ENCODE data around the gene OR2T1. TPM values are rescaled to one million over a fixed set of nuclear protein-coding genes. Genes with fewer than 3 reads are reported as not detected.

OR2T1 gene
- total and polyA plus RNA-seq, 2 of the 8 experiments (the other 6 are each of a cell fraction or from before 2014, with no cell fraction given), result not detected

DNA sequence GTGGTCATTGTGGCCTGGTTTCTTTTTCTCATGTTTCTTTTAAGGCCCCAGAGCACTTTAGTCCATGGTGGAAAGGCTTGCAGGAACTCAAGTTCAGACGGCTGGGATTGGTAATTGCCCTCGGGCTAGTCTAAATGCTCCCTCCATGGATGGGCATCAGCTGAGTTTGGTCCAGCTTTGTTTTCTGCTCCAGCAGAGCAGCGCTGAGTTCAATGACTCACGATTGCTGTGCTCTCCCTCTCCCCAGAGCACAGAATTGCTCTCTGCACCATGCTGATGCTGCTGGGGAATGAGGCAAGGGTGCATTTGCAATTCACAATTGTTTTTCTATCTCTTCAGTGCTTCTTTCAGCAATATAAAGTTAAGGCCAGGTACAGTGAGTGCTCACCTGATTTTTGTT lies 29.1 kb upstream of the OR2T1 start:
- Histone ChIP-seq H2BK5ac (ENCODE audit: low read depth, low read length) (no peak overlapping the region), H3K4ac (replicated peaks; ENCODE audit: insufficient read length, low read depth, low read length) (no peak overlapping the region), H3K79me1 (ENCODE audit: low read depth, low read length) (no peaks in the 10 kb centered on the region), H3K79me2 (ENCODE audit: control insufficient read depth in 1 of 2, insufficient read depth in 2 of 2, low read length in 2 of 2) (no peaks in the 10 kb centered on the region), H3K36me3 (ENCODE audit: control insufficient read depth in 2 of 4, insufficient read depth in 4 of 4, low read length in 3 of 4) (no peaks in the 10 kb centered on the region), H2BK12ac (ENCODE audit: low read depth, low read length) (no peak overlapping the region), H3K27ac (ENCODE audit: low read depth, low read length) (no peak overlapping the region), H3K23ac (ENCODE audit: insufficient read length) (no peak overlapping the region), H2BK15ac (ENCODE audit: low read length) (no peak overlapping the region), H2BK120ac (replicated peaks; ENCODE audit: low read depth, low read length) (no peak overlapping the region), H3K4me1 (replicated peaks in 1 of 4; ENCODE audit: control insufficient read depth in 3 of 4, insufficient read depth in 4 of 4, low read length in 3 of 4) (no peaks in the 10 kb centered on the region), H3K23me2 (ENCODE audit: low read depth, low read length) (no peaks in the 10 kb centered on the region), H3K9me3 (ENCODE audit: insufficient read depth in 2 of 2, low read depth in 1 of 2, low read length in 1 of 2) (peaks cover 59 to 66% of the 10 kb centered on the region in 2 experiments), H4K5ac (ENCODE audit: insufficient read length, low read depth, low read length) (no peak overlapping the region), H3K14ac (ENCODE audit: insufficient read length) (no peak overlapping the region), H2AFZ (ENCODE audit: low read length) (no peak overlapping the region), H2AK5ac (ENCODE audit: low read depth, low read length) (no peak overlapping the region), H4K91ac (replicated peaks; ENCODE audit: insufficient read length, low read length) (no peak overlapping the region), H4K20me1 (replicated peaks in 1 of 2; ENCODE audit: control insufficient read depth in 1 of 2, insufficient read depth in 2 of 2, low read length in 2 of 2) (no peaks in the 10 kb centered on the region), H3K56ac (replicated peaks; ENCODE audit: insufficient read length, low read depth, low read length) (no peak overlapping the region), H3K9ac (replicated peaks in 1 of 4; ENCODE audit: extremely low read depth in 1 of 4, low read depth in 3 of 4, low read length in 3 of 4) (no peak overlapping the region), H3K27me3 (replicated peaks in 1 of 4; ENCODE audit: control insufficient read depth in 3 of 4, extremely low read depth in 1 of 4, insufficient read depth in 3 of 4, low read length in 3 of 4) (no peaks in the 10 kb centered on the region), H4K8ac (ENCODE audit: extremely low read depth, insufficient read depth, low read length) (no peak overlapping the region), H3K4me2 (ENCODE audit: insufficient read depth in 1 of 2, low read depth in 2 of 2, low read length in 2 of 2) (no peak overlapping the region), H2BK20ac (ENCODE audit: low read length) (no peak overlapping the region), H3K18ac (ENCODE audit: extremely low read depth, low read length) (no peak overlapping the region), H3K4me3 (ENCODE audit: extremely low read depth in 1 of 4, insufficient read depth in 2 of 4, low read depth in 3 of 4, low read length in 4 of 4) (no peak overlapping the region)
- ChIA-PET POLR2A (ENCODE audit: partially characterized antibody) (no interaction called here), CTCF (ENCODE audit: partially characterized antibody) (no interaction called here)
- WGBS, 2 experiments (ENCODE audit: extremely low coverage in 1 of 2, insufficient coverage in 1 of 2, insufficient read length in 1 of 2, insufficient replicate concordance in 2 of 2, low coverage in 1 of 2, low lambda C conversion rate in 2 of 2, missing lambda C conversion rate in 1 of 2), result 71% methylated on average over 4 of the region's 4 CpGs; no CpG with 5 or more reads in 1 of the 2 experiments
- no peak for FAIRE-seq
- no peak for DNase-seq (ENCODE audit: low read depth in 1 of 2, low spot score in 2 of 2)
- TF ChIP-seq MAFK (IDR thresholded peaks at IDR 0.05; ENCODE audit: low read depth, low read length) (no peak), SP1 (IDR thresholded peaks at IDR 0.05; ENCODE audit: low read depth, low read length) (no peak), GTF2F1 (IDR thresholded peaks at IDR 0.05; ENCODE audit: borderline replicate concordance, low read depth, low read length) (no peak), TAF7 (optimal IDR thresholded peaks at IDR 0.05; ENCODE audit: borderline replicate concordance, low read depth, low read length) (no peak), BRCA1 (IDR thresholded peaks at IDR 0.05; ENCODE audit: low read depth, low read length) (no peak), NANOG (IDR thresholded peaks at IDR 0.05; ENCODE audit: insufficient read depth, low read depth, low read length, poor library complexity, severe bottlenecking) (no peak), RNF2 (IDR thresholded peaks at IDR 0.05; ENCODE audit: borderline replicate concordance, low read depth, low read length, missing control alignments, poor library complexity, severe bottlenecking) (no peak), YY1 (IDR thresholded peaks at IDR 0.05; ENCODE audit: low read depth, low read length) (no peak), HDAC2 (IDR thresholded peaks at IDR 0.05; ENCODE audit: borderline replicate concordance in 1 of 2, low read depth in 2 of 2, low read length in 2 of 2) (no peak), RAD21 (IDR thresholded peaks at IDR 0.05 in 1 of 2, conservative IDR thresholded peaks at IDR 0.05 in 1 of 2; ENCODE audit: low read depth in 2 of 2, low read length in 2 of 2) (no peak), CEBPB (IDR thresholded peaks at IDR 0.05; ENCODE audit: low read depth, low read length) (no peak), TCF12 (IDR thresholded peaks at IDR 0.05; ENCODE audit: low read depth, low read length) (no peak), CBX8 (IDR thresholded peaks at IDR 0.05; ENCODE audit: borderline replicate concordance, low read depth, low read length) (no peak)
